IPS-18a (cell line): Measurements from ENCODE around the gene SKP2.

Experiments
- H3K27ac ChIP-seq: one replicate; pipeline ENCODE4 v1.5.1; 2013; ENCODE audit warnings: low read length
- H3K27me3 ChIP-seq: one replicate; pipeline ENCODE4 v1.6.1; 2013; ENCODE audit warnings: mild to moderate bottlenecking, low read length; ENCODE audit not compliant: control insufficient read depth, insufficient read depth
- H3K36me3 ChIP-seq: one replicate; pipeline ENCODE4 v1.6.1; 2013; ENCODE audit warnings: low read depth, low read length; ENCODE audit not compliant: control insufficient read depth
- H3K4me1 ChIP-seq: one replicate; pipeline ENCODE4 v1.6.1; 2013; ENCODE audit warnings: low read depth, low read length; ENCODE audit not compliant: control insufficient read depth
- H3K4me3 ChIP-seq: one replicate; pipeline ENCODE4 v1.5.1; 2013; ENCODE audit warnings: low read length
- H3K9ac ChIP-seq: one replicate; pipeline ENCODE4 v1.6.1; 2013; ENCODE audit warnings: mild to moderate bottlenecking, low read length, moderate library complexity
- H3K9me3 ChIP-seq: one replicate; pipeline ENCODE4 v1.6.1; 2013; ENCODE audit warnings: low read depth, low read length; ENCODE audit not compliant: control insufficient read depth

Gene SKP2

GRCh38 chr5:36145311-36145710 lies 6.6 kb upstream of the SKP2 start:
- Histone ChIP-seq H3K4me1 (no peaks in the 10 kb centered on the region), H3K27me3 (no peaks in the 10 kb centered on the region), H3K27ac (no peak overlapping the region), H3K9me3 (no peaks in the 10 kb centered on the region), H3K9ac (no peak overlapping the region), H3K36me3 (no peaks in the 10 kb centered on the region), H3K4me3 (no peak overlapping the region)

- H3K27ac ChIP-seq = no peak overlapping the region
- H3K4me3 ChIP-seq = no peak overlapping the region
- no peak overlapping the region for H3K9ac ChIP-seq
- H3K9me3 ChIP-seq = no peaks in the 10 kb centered on the region
- H3K27me3 ChIP-seq = no peaks in the 10 kb centered on the region
- no peaks in the 10 kb centered on the region for H3K36me3 ChIP-seq
- H3K4me1 ChIP-seq = no peaks in the 10 kb centered on the region
Measured at GRCh38 chr5:36146390-36146789, 5.5 kb upstream of the SKP2 start.

GRCh38 chr5:36147681-36148080 lies 4.2 kb upstream of the SKP2 start:
- Histone ChIP-seq H3K4me3 (no peak overlapping the region), H3K36me3 (no peaks in the 10 kb centered on the region), H3K9ac (no peak overlapping the region), H3K27me3 (no peaks in the 10 kb centered on the region), H3K27ac (no peak overlapping the region), H3K9me3 (no peaks in the 10 kb centered on the region), H3K4me1 (no peaks in the 10 kb centered on the region)

GRCh38 chr5:36150676-36151433 lies 1.1 kb upstream of the SKP2 start:
- Histone ChIP-seq H3K9me3 (no peaks in the 10 kb centered on the region), H3K4me3 (peak overlapping the region; percentile 100), H3K36me3 (peaks cover 9% of the 10 kb centered on the region), H3K27ac (no peak overlapping the region), H3K27me3 (no peaks in the 10 kb centered on the region), H3K9ac (peak overlapping the region; percentile 55), H3K4me1 (no peaks in the 10 kb centered on the region)

GRCh38 chr5:36152324-36153297 lies 700 bp downstream of the SKP2 start:
- H3K36me3 ChIP-seq = peaks cover 25% of the 10 kb centered on the region
- H3K27me3 ChIP-seq = no peaks in the 10 kb centered on the region
- H3K9ac ChIP-seq = peak overlapping the region; percentile 94
- peak overlapping the region; percentile 100 for H3K4me3 ChIP-seq
- no peaks in the 10 kb centered on the region for H3K4me1 ChIP-seq
- no peaks in the 10 kb centered on the region for H3K9me3 ChIP-seq
- peak overlapping the region; percentile 92 for H3K27ac ChIP-seq

- H3K36me3 ChIP-seq = peaks cover 31% of the 10 kb centered on the region
- H3K9ac ChIP-seq = peak overlapping the region; percentile 94
- H3K4me1 ChIP-seq = no peaks in the 10 kb centered on the region
- no peaks in the 10 kb centered on the region for H3K9me3 ChIP-seq
- H3K4me3 ChIP-seq = peak overlapping the region; percentile 100
- H3K27ac ChIP-seq = no peak overlapping the region
- no peaks in the 10 kb centered on the region for H3K27me3 ChIP-seq
Measured at GRCh38 chr5:36153298-36153677, 1.4 kb downstream of the SKP2 start.

GRCh38 chr5:36153726-36154125 lies 1.8 kb downstream of the SKP2 start:
- Histone ChIP-seq H3K27me3 (no peaks in the 10 kb centered on the region), H3K27ac (no peak overlapping the region), H3K9ac (peak overlapping the region; percentile 94), H3K4me1 (no peaks in the 10 kb centered on the region), H3K4me3 (peak overlapping the region; percentile 100), H3K36me3 (peaks cover 34% of the 10 kb centered on the region), H3K9me3 (no peaks in the 10 kb centered on the region)

GRCh38 chr5:36155291-36155690 lies 3.4 kb downstream of the SKP2 start:
- Histone ChIP-seq H3K9me3 (no peaks in the 10 kb centered on the region), H3K27ac (no peak overlapping the region), H3K4me1 (no peaks in the 10 kb centered on the region), H3K27me3 (no peaks in the 10 kb centered on the region), H3K4me3 (no peak overlapping the region), H3K9ac (no peak overlapping the region), H3K36me3 (peaks cover 49% of the 10 kb centered on the region)

- no peak overlapping the region for H3K9ac ChIP-seq
- no peak overlapping the region for H3K4me3 ChIP-seq
- no peaks in the 10 kb centered on the region for H3K27me3 ChIP-seq
- H3K4me1 ChIP-seq = no peaks in the 10 kb centered on the region
- H3K36me3 ChIP-seq = peaks cover 57% of the 10 kb centered on the region
- H3K27ac ChIP-seq = no peak overlapping the region
- H3K9me3 ChIP-seq = no peaks in the 10 kb centered on the region
Measured at GRCh38 chr5:36156121-36156601, 4.2 kb downstream of the SKP2 start.

GRCh38 chr5:36156619-36157018 lies 4.7 kb downstream of the SKP2 start:
- peaks cover 62% of the 10 kb centered on the region for H3K36me3 ChIP-seq

GRCh38 chr5:36158144-36158543 lies 6.2 kb downstream of the SKP2 start:
- Histone ChIP-seq H3K36me3 (peaks cover 76% of the 10 kb centered on the region), H3K4me3 (no peak overlapping the region), H3K27ac (no peak overlapping the region), H3K9me3 (no peaks in the 10 kb centered on the region), H3K27me3 (no peaks in the 10 kb centered on the region), H3K4me1 (no peaks in the 10 kb centered on the region), H3K9ac (no peak overlapping the region)

More at GRCh38 chr5:36156619-36157018, 4.7 kb downstream of the SKP2 start:
- H3K27ac ChIP-seq = no peak overlapping the region
- H3K27me3 ChIP-seq = no peaks in the 10 kb centered on the region
- H3K9ac ChIP-seq = no peak overlapping the region
- H3K9me3 ChIP-seq = no peaks in the 10 kb centered on the region
- no peaks in the 10 kb centered on the region for H3K4me1 ChIP-seq
- no peak overlapping the region for H3K4me3 ChIP-seq
